HG03439 (cell line): ENCODE measurements around the gene CCDC186.
"Not testable (repeated sequence)": the region's sequence is repeated elsewhere in the genome, so short reads cannot be mapped to it uniquely, and the experiment has no call there.

Source experiments
- ATAC-seq: cut with Tn5 transposase; IDR thresholded peaks from one replicate; pipeline ENCODE4 v1.9.1; 2021; ENCODE audit warnings: mild to moderate bottlenecking, moderate library complexity; ENCODE audit not compliant: unreplicated experiment

Gene CCDC186

DNA sequence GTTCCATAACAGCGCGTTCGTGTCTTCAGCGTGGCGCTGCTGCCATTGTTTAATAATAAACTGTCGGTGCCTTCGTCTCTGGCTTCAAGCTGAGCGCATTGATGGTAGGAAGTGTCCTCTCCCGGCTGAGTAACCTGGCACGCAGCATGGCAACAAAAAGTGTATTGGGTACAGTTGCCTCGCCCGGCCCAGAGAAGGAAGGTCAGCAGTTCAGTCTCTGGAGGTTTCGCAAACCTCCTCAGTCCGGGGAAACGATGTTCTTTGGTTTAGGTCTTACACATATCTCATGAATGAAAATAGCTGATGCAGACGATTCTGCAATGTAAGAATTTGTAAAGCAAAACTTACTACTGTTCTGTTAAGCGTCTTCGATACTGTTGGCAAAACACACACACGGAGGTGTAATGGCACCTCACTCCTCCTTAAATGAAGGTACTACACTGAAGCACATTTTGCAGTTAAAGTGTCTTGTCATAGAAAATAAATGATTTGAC is 739 bp upstream of the CCDC186 start:
- peak; percentile 15 for ATAC-seq

DNA sequence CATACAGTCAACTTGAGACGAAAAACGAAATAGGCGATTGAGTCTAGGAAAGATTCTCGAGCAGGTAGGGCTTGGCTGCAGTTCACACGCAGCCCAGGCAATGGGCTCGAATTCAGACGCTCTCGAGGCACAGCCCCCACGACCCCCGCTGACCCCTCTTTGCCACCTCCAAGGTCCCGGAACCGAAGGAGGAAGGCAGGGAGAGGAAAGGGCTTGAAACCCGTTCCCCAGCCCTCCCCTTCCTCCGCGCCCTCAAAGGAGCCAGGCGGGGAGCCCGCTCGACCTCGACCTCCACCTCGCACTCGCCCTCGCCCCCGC is 441 bp downstream of the CCDC186 start:
- peak; percentile 1 for ATAC-seq

DNA sequence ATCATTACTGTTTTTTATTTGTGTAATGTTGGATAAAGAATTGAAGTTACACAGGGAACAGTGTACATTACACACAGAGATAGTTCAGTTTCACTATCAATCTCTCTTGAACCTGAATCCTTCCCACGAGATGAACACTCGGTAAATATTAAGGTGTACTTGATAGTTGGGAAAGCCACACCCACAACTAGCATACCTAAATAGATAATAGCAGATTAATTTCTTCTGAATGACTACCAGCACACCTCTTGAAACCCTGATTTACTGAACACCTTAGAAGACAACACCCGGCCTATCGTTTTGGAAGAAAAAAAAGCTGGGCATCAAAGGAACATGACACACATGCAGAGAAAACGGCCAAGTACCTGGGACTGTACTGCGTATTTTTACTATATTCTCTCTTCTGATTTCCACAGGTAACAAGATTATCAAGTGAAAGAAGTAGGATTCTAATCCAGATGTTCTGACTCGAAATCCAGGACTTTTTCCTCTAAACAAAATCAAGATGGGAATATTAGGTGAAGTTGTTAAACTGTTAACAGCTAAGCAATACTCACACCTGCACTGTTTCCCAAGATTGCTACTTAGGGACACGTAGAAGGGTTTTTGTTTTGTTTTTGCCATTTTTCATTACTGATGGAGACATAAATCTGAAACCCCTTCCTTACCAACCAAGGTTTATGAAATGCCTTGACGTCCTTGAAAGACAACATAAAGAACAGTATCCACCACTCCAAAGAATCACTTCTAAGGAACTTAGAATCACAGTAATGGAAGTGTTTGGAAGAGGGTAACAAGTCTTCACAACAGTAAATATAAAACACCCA is 1.0 kb downstream of the CCDC186 start:
- no peak for ATAC-seq

DNA sequence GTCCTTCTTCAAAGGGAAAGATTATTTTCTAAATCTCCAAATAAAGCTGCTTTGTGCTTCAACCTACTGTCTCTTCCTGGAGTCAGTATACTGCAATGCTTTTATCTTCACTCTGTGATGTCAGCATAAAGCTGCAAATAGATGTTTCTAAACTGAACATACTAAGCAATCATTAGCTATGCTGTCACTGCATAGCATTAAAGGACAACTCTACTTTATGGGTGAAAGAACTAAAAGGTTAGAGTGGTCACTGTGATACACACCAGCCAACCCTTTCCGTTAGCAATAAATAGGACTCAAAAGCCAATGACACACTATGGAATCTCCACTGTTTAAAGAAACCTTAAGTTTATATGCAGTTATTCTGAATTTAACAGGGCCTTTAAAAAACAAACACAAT is 1.8 kb downstream of the CCDC186 start:
- no peak for ATAC-seq

DNA sequence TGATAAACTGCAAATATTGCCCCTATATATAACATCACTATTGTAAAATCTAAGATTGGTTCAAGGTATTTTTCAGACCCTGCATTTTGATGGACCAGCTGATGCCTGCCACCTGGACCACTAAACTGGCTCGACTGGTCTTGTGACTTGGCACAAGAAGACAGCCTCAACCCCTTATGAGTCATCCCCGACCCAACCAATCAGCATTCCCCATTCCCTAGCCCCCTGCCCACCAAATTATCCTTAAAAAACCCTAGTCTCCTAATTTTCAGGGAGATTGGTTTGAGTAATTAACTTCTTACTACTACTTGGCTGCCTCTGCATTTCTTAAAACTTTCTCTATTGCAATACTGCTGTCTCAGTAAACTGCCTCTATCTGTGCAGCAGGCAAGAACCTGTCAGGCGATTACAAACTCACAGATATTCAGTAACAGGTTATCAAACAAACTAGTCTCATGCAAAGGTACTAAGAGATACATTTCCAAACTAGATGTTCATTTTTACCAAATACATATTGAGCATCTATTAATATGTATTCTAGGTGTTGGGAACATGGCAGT is 5.5 kb downstream of the CCDC186 start:
- ATAC-seq: no peak

DNA sequence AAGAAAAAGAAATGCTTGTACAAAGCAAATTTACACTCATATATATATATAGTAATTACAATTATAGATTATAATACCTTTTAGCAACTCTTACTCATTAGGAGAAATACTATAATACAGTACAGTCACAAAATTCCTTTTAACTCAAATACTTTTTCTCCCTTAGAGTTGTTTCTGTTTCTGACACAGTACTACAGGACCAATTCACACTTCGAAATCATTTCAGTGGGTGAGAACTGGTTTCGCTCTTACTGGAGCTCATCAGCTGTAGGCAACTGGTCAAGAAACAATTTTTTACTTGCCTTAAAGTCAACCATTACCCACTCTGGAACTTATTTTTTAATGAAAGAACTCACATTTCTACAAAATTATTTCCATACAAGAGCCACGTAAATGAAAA is 6.0 kb downstream of the CCDC186 start:
- no peak for ATAC-seq

DNA sequence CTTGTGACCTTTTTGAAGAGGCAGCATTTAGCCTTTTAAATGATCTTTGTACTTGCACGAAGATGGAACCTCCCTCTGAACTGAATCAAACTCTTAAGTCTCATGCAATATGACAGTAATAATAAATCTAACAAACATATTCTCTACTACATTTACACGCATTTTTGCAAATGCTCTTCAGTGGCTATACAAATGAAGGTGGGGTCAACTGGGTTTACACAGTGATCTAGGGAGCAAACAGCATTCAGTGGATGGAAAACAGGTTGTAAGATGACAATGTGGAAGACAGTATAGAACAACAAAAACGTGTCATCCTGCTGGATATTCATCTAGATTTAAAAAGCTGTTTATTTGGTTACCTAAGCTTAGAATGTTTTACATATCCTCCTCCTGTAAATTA is 7.5 kb downstream of the CCDC186 start:
- ATAC-seq: no peak

DNA sequence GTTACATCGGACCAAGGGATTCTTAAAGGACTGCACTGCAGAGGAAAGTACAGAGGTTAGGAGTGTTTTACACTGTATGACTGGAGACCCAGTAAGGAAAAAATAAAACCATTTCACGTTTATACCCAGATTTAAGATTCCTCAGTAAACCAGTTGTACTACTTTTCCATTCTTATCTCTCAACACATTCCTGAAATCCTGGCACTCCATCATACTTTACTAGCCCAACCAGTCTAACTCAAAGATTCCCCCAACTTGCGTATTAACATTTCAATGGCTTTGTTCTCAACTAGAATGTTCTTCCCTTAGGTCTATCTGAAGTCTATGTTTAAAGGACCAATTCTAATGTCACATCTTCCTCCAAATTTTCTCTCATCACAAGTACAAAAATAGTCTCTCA is 8.0 kb downstream of the CCDC186 start:
- ATAC-seq: no peak

DNA sequence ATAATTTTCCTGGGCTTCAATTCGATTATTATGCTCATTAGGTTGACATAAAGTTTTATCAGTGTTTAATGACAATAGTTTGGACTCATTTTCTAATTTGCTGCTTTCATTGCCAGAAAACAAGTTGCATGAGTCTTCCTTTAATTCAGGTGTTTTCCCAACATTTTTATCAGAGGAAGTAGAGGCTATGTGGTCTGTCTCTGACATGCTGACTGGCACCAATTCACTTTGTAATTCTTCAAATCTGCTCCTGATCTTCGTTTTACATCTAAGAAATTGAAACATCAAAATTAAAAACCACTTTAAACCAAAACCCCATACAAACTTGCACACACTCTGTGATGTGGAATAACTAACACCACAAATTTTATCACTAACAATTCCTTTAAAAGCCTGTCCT is 10.9 kb downstream of the CCDC186 start:
- ATAC-seq: no peak

DNA sequence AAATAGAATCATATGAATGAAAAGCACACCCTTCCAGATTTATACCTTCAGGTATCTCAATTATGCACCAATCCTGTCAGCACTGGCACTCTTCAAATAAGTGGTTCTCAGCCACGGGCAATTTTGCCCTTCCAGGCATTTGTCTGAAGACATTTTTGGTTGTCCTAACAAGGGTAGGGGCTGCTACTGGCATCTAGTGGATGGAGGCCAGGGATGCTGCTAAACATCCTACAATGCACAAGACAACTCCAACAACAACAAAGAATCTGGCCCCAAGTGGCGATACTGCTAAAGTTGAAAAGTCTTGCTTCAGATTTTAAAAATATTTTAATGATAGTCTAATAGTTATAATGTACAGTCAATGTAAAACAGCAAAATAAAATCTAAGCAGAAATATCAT is 16.1 kb downstream of the CCDC186 start:
- no peak for ATAC-seq

DNA sequence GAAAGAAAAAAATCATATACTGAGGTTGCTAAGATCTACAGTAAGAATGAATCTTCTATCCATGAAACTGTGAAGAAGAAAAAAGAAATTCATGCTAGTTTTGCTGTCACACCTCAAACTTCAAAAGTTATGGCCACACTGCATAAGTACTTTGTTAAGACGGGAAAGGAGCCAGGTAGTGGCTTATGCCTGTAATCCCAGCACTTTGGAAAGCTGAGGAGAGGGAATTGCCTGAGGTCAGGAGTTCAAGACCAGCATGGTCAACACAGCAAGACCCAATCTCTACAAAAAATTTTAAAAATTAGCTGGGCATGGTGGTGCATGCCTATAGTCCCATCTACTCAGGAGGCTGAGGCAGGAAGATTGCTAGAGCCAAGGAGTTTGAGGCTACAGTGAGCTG is 22.1 kb downstream of the CCDC186 start:
- ATAC-seq: no peak

DNA sequence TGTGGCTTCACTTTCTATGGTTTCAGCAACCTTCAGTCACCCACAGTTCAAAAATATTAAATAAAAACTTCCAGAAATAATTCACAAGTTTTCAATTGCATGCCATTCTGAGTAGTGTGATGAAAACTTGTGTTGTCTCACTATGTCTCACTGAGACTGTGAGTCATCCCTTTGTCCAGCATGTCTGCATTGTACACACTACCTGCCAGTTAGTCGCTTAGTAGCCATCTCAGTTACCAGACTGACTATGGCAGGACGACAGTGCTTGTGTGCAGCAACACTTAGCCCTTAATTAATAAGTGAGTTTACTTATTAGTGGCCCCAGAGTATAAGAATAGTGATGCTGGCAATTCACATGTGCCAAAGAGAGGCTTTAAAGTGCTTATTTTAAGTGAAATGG is 22.5 kb downstream of the CCDC186 start:
- no peak for ATAC-seq

DNA sequence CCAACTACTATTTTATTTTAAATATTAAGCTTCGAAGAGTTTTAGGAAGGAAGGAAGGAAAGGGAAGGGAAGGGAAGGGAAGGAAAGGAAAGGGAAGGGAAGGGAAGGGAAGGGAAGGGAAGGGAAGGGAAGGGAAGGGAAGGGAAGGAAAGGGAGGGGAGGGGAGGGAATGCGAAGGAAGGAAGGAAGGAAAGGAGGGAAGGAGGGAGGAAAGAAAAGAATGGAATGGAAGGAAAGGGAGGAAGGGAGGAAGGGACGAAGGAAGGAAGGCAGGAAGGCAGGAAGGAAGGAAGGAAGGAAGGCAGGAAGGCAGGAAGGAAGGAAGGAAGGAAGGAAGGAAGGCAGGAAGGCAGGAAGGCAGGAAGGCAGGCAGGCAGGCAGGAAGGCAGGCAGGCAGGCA is 24.5 kb downstream of the CCDC186 start:
- not testable (repeated sequence) for ATAC-seq

DNA sequence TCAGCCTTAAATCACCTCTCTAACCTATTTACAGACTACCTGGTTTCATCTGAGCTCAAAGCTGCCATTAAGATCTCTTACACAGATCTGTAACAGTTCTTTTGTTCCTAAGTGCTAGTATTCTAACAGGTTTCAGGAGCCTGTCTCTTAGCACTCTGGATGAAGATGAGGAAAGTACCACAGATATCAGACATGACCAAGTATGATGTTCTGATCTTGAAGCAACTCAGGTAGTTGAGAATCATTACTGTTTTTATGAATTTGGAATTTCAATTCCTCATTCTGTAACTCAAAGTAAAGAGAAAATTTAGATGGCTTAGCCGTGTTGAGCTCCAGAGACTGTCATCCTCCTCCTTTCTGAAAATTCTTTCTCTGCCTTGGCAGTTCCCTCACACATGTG is 30.8 kb downstream of the CCDC186 start:
- ATAC-seq: no peak

DNA sequence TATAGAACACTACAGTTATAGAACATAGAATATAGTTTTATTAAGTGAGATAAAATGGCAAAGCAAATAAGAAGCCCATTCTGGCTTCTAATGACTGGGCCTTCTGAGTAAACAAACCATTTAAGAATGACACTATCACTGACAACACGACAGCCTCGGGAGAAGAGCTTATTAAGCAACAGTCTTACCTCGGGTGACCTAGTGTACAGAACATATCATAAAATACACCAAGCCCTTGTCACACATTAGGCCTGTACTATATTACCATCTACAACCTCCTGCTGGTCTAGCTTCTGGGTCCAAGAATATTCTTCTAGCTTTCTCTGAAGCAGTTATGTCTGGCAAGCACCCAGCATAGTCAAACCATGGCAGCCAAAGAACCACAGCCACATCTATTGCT is 32.0 kb downstream of the CCDC186 start:
- no peak for ATAC-seq

DNA sequence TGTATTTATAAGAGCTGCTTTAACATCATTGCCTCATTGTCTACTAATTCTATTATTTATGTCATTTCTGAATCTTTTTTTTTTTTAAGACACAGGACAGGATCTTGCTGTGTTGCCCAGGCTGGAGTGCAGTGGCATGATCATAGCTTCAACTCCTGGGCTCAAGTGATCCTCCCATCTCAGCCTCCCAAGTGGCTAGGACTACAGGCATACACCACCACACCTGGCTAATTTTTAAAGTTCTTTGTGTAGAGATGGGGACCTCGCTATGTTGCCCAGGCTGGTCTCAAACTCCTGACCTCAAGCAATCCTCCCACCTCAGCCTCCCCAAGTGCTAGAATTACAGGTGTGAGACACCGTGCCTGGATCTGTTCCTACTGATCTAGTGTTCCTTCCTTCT is 33.2 kb downstream of the CCDC186 start:
- not testable (repeated sequence) for ATAC-seq

DNA sequence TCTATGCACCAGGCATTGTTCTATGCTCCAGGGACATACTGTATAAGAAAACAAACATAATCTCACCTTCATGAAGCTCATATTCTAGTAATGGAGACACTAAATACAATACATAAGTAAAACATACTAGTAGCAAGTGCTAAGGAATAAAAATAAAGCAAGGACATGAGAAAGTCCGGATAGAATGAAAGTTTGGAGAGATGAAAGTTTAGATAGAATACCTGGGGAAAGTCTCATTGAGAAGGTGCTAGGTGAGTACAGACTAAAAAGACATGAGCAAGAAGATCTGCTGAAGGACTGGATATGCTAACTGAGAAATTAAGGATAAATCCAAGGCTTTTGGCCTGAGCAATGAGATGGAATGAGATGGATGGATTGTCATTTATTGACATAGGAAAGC is 34.0 kb downstream of the CCDC186 start:
- no peak for ATAC-seq

DNA sequence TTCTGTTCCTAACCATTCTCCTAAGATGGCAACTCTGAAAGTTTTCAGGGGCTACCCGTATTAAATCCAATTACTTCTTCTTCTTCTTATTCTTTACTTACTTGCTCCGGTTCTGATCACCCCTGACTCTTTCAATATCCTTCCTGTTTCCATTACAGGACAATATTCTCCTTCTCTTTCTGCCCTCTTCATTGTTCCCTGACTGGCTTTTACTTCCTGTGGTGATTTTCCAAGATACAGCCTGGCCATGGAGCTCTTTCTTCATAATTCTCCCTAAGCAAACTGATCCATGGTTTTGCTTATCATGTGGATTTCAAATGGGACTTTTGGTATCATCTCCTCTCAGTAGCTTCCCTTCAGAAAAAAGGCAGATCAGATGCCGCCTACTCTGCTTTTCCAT is 35.4 kb downstream of the CCDC186 start:
- no peak for ATAC-seq

DNA sequence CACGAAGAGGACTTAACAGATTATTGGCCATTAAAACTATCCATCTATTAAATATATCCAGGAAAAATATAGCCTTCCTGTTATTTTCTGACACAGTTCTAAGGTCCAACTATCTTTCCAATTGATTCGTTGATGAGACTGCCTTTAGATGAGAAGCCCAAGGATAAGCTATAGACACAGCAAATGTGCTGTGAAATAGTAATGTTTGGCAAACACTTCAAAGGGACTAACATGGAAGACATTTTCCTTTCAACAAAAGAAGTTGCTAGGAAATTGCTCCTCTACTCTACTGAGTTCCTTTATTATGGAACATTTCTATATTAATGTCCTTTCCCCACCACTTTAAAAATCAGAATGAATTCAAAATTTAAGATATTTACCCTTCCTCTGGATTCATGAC is 38.5 kb downstream of the CCDC186 start:
- ATAC-seq: no peak

DNA sequence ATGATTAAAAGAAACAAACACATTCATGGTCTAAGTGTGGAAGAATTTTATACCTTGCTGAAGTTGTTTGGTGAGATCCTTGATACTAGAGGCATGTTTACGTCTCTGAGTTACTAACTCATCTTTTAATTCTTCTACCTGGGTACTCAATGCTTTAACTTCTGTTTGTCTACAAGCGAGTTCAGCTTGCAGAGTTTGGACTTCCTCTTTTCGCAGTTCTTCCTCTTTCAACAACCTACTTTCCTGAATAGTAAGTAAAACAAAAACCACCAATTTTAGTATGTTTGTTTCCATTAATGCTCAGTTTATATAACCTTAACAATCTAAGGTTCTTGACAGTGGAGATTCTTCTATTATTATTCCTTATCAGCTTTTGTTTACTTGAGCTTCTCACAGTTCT is 42.9 kb downstream of the CCDC186 start:
- peak; percentile 64 for ATAC-seq

DNA sequence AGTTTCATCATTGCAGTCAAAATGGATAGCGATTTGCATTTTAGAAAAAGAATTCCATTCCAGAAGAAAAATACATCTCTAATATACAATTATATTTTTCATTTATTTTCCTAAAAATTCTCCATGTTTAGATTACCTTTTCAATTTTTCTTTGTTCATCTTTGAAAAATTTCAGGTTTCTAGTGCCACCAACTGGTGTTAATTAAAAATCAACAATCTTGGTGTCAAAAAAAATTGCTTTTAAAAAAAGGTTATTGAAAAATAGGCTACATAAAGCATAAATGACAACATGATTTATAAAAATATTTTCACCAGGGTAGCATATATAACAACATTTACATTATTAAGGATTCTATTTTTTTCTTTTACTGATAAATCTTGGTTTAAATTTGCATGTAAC is 53.0 kb downstream of the CCDC186 start:
- no peak for ATAC-seq

DNA sequence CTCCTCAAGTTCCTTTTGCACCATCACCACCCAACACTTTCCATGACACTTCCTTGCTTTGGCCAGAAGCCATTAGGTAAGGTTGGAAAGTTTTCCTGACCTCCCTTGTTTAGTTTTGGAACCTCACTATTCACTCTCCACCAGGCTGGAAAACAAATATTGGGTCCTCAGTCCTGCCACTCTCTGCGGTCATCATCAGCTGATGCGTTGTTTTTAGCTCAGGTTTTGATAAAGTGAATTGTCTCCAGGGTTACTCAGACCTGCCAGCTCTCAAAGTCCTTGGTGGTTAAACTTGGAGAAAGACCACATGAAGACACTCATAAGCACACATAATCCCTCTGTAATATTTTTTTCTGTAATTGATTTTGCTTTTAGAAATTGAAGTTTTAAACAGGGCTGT is 55.5 kb downstream of the CCDC186 start:
- no peak for ATAC-seq

DNA sequence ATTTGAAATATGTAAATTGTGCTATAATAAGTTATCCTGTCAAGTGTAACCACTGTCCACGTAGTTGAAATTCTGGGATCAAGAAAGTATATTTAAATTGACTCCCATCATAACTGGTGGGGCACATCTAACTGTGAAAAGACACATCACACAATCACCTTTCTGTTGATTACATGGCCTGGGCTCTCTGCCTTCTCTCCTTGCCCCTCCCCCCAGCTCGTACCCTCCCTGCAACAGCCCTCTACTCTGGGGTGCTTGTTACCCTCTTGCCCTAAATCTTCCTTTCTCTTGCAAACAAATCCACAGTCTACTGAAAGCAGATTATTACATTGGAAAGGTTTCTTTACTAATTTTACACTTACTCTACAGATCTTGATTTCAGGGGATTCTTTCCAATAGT is 56.3 kb downstream of the CCDC186 start:
- ATAC-seq: no peak
